OCI-LY7 (cell line): ENCODE results near the gene C1orf21. TPM values are rescaled to one million over a fixed set of nuclear protein-coding genes. Genes with fewer than 3 reads are reported as not detected.

Experiments used
- BruUV-seq: library from RNA; stranded (reverse); fragments of 400-500 nt; replicated peaks from 2 replicates; lab custom pipeline; 2021; lab: Mats Ljungman, UMichigan
- CTCF ChIA-PET: fragments of 300-600 bp; sonication (Branson Sonifier 250); formaldehyde crosslinking; loops from one replicate; lab custom pipeline; 2022; ENCODE audit warnings: antibody characterized with exemption; ENCODE audit not compliant: unreplicated experiment; lab: Charles Lee
- POLR2A ChIA-PET: fragments of 300-600 bp; sonication (Branson Sonifier 250); formaldehyde crosslinking; loops from one replicate; lab custom pipeline; 2022; ENCODE audit warnings: antibody characterized with exemption; lab: Charles Lee
- DNase-seq: peaks from one replicate; pipeline ENCODE4 v3.0.0-alpha.2; 2015; ENCODE audit warnings: low spot score
- H2AFZ ChIP-seq: fragments of 200-600 bp; sonication (generic), shearing (Covaris generic); 2 replicates; pipeline ENCODE4 v1.6.1; 2014; ENCODE audit warnings: mild to moderate bottlenecking, antibody characterized with exemption, low read length, moderate library complexity
- H3K27ac ChIP-seq: fragments of 200-600 bp; sonication (generic); 2 replicates; pipeline ENCODE4 v1.5.1; 2014; ENCODE audit warnings: mixed run types, low read depth, mild to moderate bottlenecking, moderate library complexity, low read length, inconsistent platforms; ENCODE audit not compliant: poor library complexity, severe bottlenecking
- H3K36me3 ChIP-seq: fragments of 200-600 bp; sonication (generic); 2 replicates; pipeline ENCODE4 v1.6.1; 2014; ENCODE audit warnings: mild to moderate bottlenecking, antibody characterized with exemption, low read length, moderate library complexity, mixed read lengths; ENCODE audit not compliant: insufficient read depth
- H3K4me1 ChIP-seq: fragments of 200-600 bp; sonication (generic); 2 replicates; pipeline ENCODE4 v1.5.1; 2014; ENCODE audit warnings: mild to moderate bottlenecking, low read length; ENCODE audit not compliant: insufficient read depth, poor library complexity, severe bottlenecking
- H3K4me2 ChIP-seq: fragments of 200-600 bp; sonication (generic); 2 replicates; pipeline ENCODE4 v1.6.1; 2014; ENCODE audit warnings: mild to moderate bottlenecking, low read length
- H3K4me3 ChIP-seq: fragments of 200-600 bp; sonication (generic); 2 replicates; pipeline ENCODE4 v1.5.1; 2014; ENCODE audit warnings: mild to moderate bottlenecking, low read depth, low read length; ENCODE audit not compliant: poor library complexity, severe bottlenecking
- H3K79me2 ChIP-seq: fragments of 200-600 bp; sonication (generic); 2 replicates; pipeline ENCODE4 v1.6.1; 2016; ENCODE audit warnings: low read depth, mild to moderate bottlenecking, low read length, moderate library complexity, mixed read lengths; ENCODE audit not compliant: insufficient read depth
- H3K9me2 ChIP-seq: fragments of 200-600 bp; sonication (generic); 2 replicates; pipeline ENCODE4 v1.6.1; 2016; ENCODE audit warnings: mild to moderate bottlenecking, low read length, mixed read lengths; ENCODE audit not compliant: insufficient read depth
- H3K9me3 ChIP-seq: fragments of 200-600 bp; sonication (generic); 2 replicates; pipeline ENCODE4 v1.6.1; 2014; ENCODE audit warnings: mild to moderate bottlenecking, mixed run types, low read length, mixed read lengths
- H4K20me1 ChIP-seq: fragments of 200-600 bp; sonication (generic); 2 replicates; pipeline ENCODE4 v1.6.1; 2014; ENCODE audit warnings: mild to moderate bottlenecking, antibody characterized with exemption, low read length, moderate library complexity, mixed read lengths; ENCODE audit not compliant: insufficient read depth
- CTCF ChIP-seq: fragments of 200-600 bp; sonication (generic); conservative IDR thresholded peaks from 2 replicates; pipeline ENCODE4 v1.5.1; 2014; ENCODE audit warnings: mild to moderate bottlenecking, antibody characterized with exemption, low read length, moderate library complexity, mixed read lengths
- EZH2phosphoT487 ChIP-seq: fragments of 200-600 bp; sonication (generic); IDR thresholded peaks from 2 replicates; pipeline ENCODE4 v1.6.1; 2018; ENCODE audit warnings: low read depth, borderline replicate concordance, mild to moderate bottlenecking, mixed run types, antibody characterized with exemption, low read length, moderate library complexity, mixed read lengths
- intact Hi-C: fragments of 100-400 bp; cut with micrococcal nuclease; formaldehyde crosslinking; loops from one replicate; pipeline ENCODE4 v1.10.0; 2022; ENCODE audit not compliant: unreplicated experiment
- total RNA-seq, 2 experiments: library from RNA; depleted of rRNA in 1 of 2; stranded (reverse); fragments of >200 nt in 1 of 2; shearing (Covaris generic) in 1 of 2; gene quantifications; 2 replicates each; pipeline ENCODE4 v1.2.3, GENCODE V29; 2014 to 2022

The C1orf21 gene
- total RNA-seq, 2 experiments from 2014 or later, result not detected

- POLR2A ChIA-PET, result no interaction called here
- Histone ChIP-seq H3K4me2 (no peak overlapping the region), H3K79me2 (no peaks in the 10 kb centered on the region), H2AFZ (no peak overlapping the region), H3K4me1 (no peaks in the 10 kb centered on the region), H3K9me3 (no peaks in the 10 kb centered on the region), H3K9me2 (no peaks in the 10 kb centered on the region), H4K20me1 (no peaks in the 10 kb centered on the region), H3K4me3 (no peak overlapping the region), H3K36me3 (no peaks in the 10 kb centered on the region), H3K27ac (no peak overlapping the region)
- TF ChIP-seq EZH2phosphoT487, result no peak
- no peak for TF ChIP-seq CTCF
- CTCF ChIA-PET, result no interaction called here
- intact Hi-C loops, result no loop called here
- no peak for DNase-seq
- BruUV-seq, result no TSS peak
Observed at GRCh38 chr1:184673305-184673704, 286.5 kb downstream of the C1orf21 start.

DNA sequence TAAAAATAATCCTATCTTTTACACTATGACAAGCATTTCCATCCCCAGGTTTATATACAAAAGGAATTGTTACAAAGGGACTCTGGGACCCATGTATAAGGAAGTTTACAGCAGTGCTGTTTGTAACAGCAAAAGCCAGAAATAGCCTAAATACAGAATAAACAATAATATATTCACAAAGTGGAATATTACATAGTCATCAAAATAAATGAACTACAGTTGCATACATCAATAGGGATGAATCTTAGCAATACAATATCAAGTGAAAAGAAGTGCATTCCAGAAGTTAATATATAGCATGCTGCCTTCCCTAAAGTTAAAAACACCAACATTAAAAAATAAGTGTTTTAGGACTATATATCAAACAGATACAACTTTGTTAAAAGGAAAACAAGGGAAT, 290.5 kb downstream of the C1orf21 start:
- intact Hi-C loops, result no loop called here
- Histone ChIP-seq H3K36me3 (no peaks in the 10 kb centered on the region), H3K4me1 (peaks cover 8% of the 10 kb centered on the region), H4K20me1 (no peaks in the 10 kb centered on the region), H2AFZ (no peak overlapping the region), H3K9me3 (peaks cover 15% of the 10 kb centered on the region; the same call in 1 of the 2 replicates), H3K4me2 (no peak overlapping the region), H3K79me2 (no peaks in the 10 kb centered on the region), H3K27ac (no peak overlapping the region), H3K9me2 (no peaks in the 10 kb centered on the region), H3K4me3 (no peak overlapping the region)
- ChIA-PET CTCF (no interaction called here), POLR2A (interaction anchor here (0.7 kb wide), 1 partner anchor 143 kb away, joined by 3 read pairs; no protein-coding TSS in a partner anchor)
- DNase-seq, result no peak
- TF ChIP-seq CTCF (no peak), EZH2phosphoT487 (no peak)
- BruUV-seq, result no TSS peak
